ENCODE data around the gene KPNB1.

Gene KPNB1

DNA sequence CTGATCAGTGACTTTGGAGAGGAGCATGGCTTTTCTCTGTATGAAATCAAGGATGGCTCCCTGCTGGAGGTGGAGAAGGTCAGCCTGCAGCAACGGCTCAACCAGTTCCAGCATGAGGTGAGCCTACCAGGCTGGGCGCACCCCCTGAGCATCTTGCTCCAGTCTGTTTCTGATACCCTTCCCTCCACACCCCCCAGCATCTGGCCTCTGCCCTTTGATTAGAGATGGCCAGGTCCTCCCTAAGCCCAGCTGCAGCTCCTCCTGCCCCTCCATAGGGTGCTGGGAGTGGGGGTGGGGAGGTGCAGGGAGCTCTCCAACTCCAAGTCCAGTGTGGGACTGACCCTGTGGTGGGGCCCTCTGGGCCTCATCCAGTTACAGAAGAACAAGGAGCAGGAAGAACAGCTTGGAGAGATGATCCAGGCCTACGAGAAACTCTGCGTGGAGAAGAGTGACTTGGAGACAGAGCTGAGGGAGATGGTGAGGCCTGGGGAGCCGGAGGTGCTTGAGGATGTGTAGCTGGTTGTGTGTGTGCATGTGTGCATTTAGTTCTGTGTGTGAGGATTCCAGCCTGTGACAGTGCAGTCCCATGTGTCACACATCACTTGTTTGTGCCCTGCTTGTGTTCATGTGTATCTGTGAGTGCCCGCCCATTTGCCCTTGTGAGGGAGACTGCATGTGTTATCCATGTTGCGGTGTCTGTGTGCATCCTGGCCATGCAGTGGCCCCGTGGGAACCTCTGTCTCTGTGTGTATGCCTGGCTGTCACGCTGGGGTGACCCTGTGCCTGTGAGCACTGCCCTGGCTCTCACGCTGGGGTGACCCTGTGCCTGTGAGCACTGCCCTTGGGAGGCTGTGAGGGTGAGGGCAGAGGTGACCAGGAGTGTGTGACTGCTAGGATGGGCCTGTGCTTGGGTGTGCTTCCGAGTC, 47.3 kb downstream of the KPNB1 start:
- no peak for DNase-seq (ENCODE audit: low spot score)

DNA sequence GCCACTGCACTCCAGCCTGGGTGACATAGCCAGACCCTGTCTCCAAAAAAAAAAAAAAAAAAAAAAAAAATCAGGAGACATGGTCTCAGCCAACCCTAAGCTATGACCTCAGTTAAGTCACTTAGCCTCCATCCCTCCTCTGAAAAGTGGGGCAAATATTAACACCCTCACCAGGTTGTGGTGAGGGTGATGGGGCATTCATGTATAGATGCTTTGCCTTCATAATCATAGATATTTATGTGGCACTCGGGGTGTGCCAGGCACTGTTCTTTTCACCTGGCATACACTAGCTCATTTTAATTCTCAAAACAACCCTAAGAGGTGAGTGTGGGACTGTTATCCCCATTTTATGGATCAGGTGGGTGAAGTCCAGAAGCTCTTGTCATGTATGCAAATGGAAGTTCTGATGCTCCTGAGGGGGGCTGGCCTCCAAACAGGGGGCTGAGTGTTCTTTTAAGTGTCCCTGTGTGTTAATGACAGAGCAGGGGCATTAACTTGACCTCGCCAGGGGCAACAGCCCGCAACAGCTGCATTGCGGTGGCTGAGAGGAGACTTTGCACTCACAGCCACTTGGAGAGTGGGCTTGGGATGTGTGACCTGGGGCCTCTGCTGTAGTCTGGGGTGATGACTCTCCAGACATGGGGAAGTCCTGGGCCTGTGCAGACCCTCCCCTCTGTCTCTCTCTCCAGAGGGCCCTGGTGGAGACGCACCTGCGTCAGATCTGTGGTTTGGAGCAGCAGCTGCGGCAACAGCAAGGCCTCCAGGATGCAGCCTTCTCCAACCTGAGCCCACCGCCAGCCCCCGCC, 48.4 kb downstream of the KPNB1 start:
- no peak for DNase-seq (ENCODE audit: low spot score)

DNA sequence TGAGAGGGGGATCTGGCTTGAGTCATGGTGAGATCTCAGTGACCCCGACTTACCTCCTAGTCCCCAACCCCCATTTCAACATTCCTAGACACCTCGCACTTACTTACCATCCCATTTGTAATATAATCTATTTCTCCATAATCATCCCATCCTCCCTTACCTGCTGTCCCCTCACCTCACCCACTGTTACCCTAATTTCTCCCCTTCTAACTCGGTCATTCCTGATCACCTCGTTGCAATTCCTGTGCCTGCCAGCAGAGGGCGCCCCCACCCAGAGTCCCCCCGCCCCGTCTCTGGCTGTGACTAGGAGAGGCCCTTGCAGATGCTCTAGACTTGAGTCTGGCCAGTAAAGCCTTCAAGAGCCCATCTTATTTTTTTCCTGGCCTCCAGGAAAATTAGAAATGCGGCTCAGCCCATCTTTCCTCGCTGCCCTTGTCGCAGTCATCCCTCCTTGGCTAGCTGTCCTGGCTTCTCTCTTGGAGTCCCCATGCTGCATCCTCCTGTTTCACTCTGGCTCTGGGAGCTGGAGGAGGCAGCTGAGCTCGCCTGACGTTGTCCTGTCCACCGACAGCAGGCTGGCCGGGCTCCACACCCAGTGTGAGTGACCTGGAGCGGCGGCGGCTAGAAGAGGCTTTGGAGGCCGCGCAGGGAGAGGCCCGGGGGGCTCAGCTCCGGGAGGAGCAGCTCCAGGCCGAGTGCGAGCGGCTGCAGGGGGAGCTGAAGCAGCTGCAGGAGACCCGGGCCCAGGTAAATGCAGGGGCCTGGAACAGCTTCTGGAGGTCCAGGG, 49.2 kb downstream of the KPNB1 start:
- peak; percentile 85 for DNase-seq (ENCODE audit: low spot score)

DNA sequence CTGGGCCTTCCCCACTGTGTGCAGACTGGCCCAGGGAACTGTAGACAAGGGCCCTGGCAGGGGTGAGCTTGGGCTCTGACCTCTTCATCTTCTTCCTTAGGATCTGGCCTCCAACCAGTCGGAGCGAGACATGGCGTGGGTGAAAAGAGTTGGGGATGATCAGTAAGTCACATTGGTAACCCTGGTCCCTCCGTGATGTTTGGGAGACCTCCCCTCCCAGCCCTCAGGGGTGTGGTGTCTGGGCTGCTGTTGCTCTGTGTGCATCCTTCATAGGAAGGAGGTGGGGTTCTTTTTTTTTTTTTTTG, 49.8 kb downstream of the KPNB1 start:
- no peak for DNase-seq (ENCODE audit: low spot score)

DNA sequence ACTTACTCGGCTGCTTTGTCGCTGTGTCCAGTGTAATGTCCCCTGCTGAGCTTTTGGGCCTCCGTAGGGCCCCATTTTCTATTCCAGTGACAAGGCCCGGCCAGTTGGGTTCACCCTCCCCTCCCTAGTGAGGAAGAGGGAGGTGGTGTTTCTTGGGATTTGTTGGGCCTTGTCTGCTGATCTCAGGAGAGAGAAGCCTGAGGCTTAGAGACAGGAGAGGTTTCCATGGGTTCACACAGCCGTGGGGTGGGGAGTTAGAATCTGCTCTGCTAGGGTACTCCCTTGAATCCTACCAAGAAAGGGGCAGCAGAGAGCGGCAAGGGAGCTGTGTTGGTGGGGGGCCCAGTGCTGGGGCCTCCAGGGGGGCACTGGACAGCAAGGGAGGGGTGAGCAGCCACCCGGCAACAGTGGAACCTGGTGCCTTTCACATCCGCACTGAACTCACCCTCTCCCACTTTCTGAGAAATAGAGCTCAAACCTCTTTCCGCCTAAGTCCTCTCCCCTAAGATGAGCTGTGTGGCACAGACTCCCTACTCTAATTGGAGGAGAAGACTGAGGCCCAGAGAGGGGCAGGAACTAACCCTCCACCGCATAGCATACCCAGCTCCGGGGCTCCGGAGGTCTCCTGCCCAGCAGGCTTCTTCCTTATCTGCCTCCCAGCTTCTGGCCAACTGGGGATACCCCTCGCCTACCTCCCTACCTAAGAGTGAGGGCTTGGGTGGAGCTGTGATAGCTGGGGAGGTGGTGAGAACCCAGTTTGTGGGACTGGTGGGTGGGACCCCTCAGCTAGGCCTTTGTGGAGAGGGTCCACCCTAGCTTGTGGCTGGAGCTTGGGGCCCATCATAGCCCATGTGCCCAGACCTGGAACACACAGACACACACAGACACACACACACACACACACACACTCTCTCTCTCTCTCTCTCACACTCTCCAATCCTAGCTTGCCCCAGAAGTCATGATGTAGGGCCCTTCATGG, 51.0 kb downstream of the KPNB1 start:
- peak; percentile 66 for DNase-seq (ENCODE audit: low spot score)

DNA sequence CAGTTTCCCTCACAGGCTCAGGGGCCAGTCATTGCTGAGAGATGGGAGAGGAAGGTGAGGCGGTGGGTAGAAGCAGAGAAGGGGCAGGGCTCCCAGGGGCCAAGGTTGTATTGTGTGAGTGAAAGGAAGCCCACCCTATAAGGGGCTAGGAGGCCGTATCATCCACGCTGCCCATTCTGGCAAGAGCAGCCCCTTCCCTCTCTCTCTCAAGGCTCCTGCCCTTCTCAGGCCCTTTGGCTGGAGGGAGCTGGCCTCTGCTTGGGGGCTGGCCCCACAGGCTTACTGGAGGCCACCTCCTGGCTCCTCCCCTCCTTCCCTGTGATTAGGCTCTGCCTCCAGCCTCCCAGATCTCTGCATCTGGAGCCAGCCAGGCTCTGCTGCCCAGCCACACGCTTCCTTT, 51.9 kb downstream of the KPNB1 start:
- no peak for DNase-seq (ENCODE audit: low spot score)

DNA sequence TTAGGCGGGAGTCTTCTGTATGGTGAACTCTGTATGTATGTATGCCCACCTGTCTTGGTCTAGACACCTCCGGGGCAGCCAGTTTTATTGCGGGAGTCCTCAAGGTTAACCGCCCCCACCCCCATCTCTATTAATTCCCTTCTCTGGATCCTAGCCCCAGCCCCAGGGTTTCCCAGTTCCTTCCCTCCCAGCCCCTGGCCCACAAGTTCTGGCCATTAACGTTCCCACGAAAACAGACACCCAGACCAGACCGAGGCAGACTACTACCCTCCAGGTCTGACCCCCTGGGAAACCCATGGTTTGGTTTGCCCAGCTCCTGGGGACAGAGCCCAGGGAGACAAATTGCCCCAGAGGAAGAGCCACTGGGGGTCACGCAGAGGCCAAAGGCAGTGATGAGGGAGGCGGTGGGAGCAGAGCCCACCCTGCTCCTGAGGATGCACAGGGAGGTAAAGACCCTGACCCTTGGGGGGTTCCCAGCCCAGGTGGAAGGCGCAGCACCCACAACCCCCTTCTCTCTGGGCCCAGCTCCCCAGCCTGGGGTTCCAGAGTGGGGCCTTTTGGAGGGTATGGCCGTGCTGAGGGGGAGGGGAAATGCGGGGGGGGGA, 52.8 kb downstream of the KPNB1 start:
- no peak for DNase-seq (ENCODE audit: low spot score)

DNA sequence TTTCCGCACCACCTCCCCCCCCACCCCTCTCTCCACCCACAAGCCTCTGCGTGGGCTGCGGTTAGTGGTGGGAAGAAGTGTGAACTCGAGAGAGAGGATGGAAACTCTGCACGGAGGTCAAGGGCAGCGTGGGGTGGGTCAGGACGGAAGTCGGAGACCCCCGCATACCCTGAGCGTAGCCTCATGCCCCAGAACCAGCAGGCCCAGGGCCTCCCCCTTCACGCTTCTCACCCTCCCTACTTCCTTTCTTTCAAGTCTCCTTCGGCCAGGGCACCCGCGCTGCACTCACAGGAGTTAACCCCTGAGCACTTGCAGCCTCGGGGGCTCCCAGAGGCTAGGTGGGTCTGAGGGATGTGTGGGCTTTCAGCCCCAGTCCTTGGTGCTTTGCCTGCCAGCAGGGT, 53.5 kb downstream of the KPNB1 start:
- no peak for DNase-seq (ENCODE audit: low spot score)

DNA sequence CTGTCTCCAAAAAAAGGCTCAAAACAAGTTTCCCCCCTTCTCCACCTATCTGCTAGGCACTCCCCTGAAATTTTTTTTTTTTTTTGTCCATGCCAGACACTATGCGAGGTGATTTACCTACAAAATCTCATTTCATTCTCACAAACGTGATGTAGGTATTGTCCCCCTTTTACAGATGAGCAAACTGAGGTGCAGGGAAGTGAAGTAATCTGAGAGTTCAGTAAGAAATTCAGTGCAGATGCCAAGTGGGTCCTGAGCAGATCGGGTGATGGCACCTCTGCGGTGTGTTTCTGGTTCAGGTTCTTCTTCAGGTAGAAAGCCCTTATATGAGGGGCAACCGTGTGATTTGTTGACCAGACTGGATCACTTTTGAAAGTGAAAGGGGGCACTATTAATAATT, 54.0 kb downstream of the KPNB1 start:
- no peak for DNase-seq (ENCODE audit: low spot score)

DNA sequence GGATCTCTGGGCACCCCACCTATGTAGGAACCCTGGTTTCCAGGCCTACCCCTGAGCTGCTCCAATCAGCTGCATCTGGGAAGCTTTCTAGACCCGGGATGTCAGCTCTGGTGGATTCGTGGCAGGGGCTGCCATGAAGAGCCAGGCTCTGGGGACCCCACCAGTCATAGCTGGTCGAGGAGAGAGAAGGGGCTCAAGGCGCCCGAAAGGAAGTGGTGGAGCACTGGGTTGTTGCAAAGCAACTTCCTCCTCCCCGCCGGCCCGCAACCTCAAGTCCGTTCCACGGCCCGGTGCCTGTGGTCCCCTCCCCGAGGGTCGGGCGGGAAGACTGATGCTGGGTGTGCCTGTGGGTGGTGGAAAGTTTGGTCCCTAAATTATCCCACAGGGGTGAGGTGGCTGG, 54.4 kb downstream of the KPNB1 start:
- no peak for DNase-seq (ENCODE audit: low spot score)

DNA sequence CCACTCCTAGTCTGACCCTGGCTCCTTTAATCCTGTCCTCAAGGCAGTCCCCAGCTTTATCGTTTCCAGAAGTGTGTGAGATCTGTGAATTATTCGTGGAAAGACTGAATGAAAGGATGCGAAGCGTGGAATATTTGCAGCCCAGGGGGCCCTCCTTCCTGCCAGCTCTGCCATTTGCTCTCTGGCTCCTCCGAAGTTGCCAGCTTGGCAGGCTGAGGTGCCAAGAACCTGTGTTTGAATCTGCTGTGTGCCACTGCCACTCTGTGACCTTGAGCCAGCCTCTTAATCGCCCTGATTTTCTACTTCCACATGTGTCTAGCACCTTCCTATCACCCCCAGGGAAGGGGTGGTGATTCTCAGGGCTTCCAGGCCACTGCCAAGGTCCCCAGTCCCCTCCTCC, 55.0 kb downstream of the KPNB1 start:
- no peak for DNase-seq (ENCODE audit: low spot score)

DNA sequence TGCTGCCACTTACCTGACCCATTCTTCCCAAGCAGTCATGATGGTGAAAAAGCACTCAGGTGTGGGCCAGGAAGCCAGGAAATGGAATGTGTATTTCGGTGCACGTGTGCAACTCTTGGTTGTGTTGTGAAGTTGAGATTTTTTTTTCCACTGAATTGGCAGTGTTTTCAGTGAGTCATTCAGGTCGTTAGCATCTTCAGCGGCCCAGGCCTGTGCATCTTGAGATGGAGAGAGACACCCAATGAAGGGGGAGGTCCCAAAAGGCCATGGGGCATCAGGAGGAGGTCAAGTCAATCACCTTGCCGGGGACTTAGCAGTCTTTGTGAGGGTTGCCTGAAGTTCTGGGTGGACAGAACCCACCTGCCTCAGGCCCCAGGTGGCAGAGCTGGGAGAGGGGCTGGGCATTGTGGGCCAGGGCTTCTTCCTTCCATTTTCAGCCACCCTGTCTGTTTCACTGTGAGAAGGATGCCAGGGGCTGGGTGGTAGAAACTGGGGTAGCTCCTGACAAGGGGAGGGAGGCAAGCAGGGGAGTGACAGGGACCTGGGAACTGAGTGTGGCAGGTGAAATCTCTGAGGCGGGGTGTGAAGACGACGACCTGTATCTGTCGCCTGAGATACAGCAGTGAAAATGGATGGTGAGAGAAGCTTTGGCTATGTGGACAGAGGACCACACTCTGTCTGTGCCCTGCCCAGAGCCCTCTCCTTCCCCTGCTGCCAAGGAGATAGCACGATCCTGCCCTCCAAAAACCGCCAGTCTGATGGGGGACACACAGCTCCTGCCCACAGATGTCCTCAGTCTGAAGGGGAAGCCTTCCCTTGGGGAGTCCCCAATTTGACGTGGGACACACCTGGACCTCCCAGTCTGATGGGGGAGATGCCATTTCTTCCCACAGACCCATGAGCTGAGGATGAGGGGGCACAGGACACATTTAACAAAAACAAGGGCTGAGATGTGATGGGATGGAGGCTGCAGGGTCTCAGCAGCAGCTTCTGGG, 56.1 kb downstream of the KPNB1 start:
- peak; percentile 49 for DNase-seq (ENCODE audit: low spot score)

DNA sequence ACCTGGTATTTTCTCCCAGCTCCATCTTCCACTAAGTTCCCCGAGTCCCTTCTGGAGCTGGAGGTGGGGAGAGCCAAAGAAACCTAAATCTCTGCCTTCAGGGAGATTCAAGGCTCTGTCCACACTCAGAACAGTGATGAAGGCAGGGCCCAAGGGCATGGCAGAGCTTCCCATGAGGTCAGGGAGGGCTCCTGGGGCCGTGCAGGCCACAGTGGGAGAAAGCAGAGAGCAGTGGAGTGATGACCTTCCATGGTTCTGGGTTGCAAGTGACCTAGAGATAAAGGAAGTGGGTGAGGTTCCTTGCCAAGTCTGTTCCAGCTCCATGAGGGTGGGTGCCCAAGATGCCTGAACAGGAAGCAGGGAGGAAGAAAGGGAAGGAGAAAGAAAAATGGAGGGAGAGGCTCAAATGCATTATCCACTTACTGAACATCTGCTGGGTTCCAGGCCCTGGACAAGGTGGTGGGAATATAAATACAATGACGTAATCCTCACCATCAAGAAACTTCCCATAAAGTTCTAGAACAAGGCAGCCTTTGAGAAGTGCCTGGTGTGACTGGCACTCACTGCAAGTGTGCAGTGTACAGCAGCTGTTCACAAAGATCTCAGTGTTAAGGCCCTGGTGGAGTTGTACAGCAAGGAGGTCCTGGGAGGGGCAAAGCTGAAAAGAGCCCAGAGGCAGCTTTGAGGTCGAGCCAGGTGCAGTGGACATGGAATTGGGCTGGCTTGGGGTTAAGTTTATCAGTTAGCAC, 57.5 kb downstream of the KPNB1 start:
- DNase-seq (ENCODE audit: low spot score) = no peak

DNA sequence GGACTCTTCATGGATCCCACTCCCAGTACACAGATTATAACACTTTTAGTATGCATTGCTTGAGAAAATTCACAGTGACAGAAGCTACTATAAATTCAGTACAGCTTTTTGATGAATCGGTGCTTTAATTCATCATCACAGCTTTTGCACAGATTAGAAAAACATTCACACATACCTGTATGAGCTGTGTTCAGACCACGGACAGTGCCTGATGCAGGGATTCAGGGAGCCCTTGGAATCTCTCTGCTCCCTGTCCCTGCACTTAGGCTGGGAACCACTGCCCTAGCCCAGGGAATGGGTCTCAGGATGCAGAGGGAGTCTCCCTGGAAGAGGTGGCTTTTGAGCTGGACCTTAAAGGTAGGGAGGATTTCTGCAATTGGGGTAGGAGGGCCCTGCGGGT, 58.2 kb downstream of the KPNB1 start:
- DNase-seq (ENCODE audit: low spot score) = no peak

DNA sequence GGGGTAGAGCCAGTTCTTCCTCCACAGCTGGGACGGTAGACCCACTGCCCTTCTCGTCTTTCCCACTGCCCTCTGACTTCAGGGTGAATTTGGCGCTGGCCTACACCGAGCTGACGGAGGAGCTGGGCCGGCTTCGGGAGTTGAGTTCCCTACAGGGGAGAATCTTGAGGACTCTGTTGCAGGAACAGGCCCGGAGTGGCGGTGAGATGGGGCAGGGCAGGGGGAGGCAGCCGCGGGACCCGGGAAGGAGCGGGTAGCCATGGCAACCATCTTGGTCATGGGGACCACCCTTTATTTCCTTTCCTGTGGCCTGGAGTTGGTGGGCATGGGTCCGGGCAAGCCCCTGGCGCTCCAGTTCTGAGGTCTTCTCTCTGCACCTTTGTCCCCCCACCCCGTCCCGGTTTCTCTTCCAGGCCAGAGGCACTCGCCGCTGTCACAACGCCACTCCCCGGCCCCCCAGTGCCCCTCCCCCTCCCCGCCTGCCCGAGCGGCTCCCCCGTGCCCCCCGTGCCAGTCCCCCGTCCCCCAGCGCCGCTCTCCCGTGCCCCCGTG, 58.7 kb downstream of the KPNB1 start:
- no peak for DNase-seq (ENCODE audit: low spot score)

DNA sequence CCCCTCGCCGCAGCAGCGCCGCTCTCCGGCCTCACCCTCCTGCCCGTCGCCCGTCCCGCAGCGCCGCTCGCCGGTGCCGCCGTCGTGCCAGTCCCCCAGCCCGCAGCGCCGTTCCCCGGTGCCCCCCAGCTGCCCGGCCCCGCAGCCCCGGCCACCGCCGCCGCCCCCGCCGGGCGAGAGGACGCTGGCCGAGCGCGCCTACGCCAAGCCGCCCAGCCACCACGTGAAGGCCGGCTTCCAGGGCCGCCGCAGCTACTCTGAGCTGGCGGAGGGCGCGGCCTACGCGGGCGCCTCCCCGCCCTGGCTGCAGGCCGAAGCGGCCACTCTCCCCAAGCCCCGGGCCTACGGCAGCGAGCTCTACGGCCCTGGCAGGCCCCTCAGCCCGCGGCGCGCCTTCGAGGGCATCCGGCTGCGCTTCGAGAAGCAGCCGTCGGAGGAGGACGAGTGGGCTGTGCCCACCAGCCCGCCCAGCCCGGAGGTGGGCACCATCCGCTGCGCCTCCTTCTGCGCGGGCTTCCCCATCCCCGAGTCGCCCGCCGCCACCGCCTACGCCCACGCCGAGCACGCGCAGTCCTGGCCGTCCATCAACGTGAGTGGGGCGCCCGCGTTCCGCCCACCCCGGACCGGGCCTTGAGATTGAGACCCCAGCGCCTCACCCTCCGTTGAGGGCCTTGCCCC, 59.3 kb downstream of the KPNB1 start:
- DNase-seq (ENCODE audit: low spot score) = no peak

DNA sequence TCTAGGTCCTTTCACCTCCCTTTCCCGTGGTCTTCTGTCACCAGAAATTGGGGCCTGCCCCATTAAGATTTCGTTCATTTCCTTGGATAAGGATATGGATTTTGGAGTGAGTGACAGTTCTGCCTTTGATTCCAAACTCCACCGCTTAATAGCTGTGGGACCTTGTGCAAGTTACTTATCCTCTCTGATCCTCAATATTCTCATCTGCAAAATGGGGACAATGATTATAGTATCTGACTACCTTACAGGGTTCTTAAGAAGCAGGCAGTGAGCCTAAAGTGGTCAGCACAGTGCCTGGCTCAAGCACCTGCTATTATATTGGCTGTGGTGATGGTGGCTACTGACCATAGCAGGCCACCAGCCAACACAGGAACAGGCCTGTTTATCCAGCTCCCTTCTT, 59.9 kb downstream of the KPNB1 start:
- DNase-seq (ENCODE audit: low spot score) = no peak

All from CD4-positive, alpha-beta T cell treated with Interleukin-2 at 100 ng/mL for 4 hours (primary cell).